Endothelial cell of umbilical vein (primary cell): ENCODE results near the gene PTCD3. TPM values are rescaled to one million over a fixed set of nuclear protein-coding genes. Genes with fewer than 3 reads are reported as not detected.

Source experiments
- BruUV-seq: library from RNA; stranded (reverse); fragments of 400-500 nt; replicated peaks from 2 replicates; lab custom pipeline; 2021; lab: Mats Ljungman, UMichigan
- CTCF ChIA-PET: fragments of 300-600, 350-600 bp; sonication (Branson Sonifier 250); formaldehyde crosslinking; loops from one replicate; lab custom pipeline; 2021; ENCODE audit warnings: antibody characterized with exemption, inconsistent platforms; lab: Charles Lee
- POLR2A ChIA-PET: fragments of 300-600, 350-600 bp; sonication (Branson Sonifier 250); formaldehyde crosslinking; loops from one replicate; lab custom pipeline; 2021; ENCODE audit warnings: antibody characterized with exemption, inconsistent platforms; lab: Charles Lee
- DNase-seq: peaks from one replicate; pipeline ENCODE4 v3.0.0-alpha.2; 2011; ENCODE audit warnings: low read depth, low spot score
- FAIRE-seq: peaks from 2 replicates; lab custom pipeline; 2011; peaks lifted over from hg19 to GRCh38; lab: Jason Lieb, UNC
- H2AFZ ChIP-seq: 2 replicates; pipeline ENCODE4 v1.6.0; 2012; ENCODE audit warnings: low read depth, low read length, control low read depth, inconsistent platforms
- H3K27ac ChIP-seq: 2 replicates; pipeline ENCODE4 v1.5.1; 2011; ENCODE audit warnings: low read depth, mild to moderate bottlenecking, control low read depth, low read length, moderate library complexity; ENCODE audit not compliant: insufficient read depth
- H3K27me3 ChIP-seq, 2 experiments: 2 replicates each; pipeline versions ENCODE4 v1.6.0 to v1.6.1; 2011; ENCODE audit warnings: low read length in 2 of 2, mixed read lengths in 1 of 2; ENCODE audit not compliant: control insufficient read depth in 2 of 2, insufficient read depth in 2 of 2
- H3K36me3 ChIP-seq, 2 experiments: 2 replicates in 1 of 2; 3 replicates in 1 of 2; pipeline ENCODE4 v1.5.1; 2011; ENCODE audit warnings: low read length in 2 of 2, mild to moderate bottlenecking in 1 of 2, moderate library complexity in 1 of 2; ENCODE audit not compliant: control insufficient read depth in 2 of 2, insufficient read depth in 2 of 2; ENCODE audit errors: extremely low read depth in 1 of 2
- H3K4me1 ChIP-seq: 3 replicates; pipeline ENCODE4 v1.5.1; 2011; ENCODE audit warnings: mild to moderate bottlenecking, low read length; ENCODE audit not compliant: control insufficient read depth, insufficient read depth; ENCODE audit errors: extremely low read depth
- H3K4me2 ChIP-seq: 2 replicates; pipeline ENCODE4 v1.6.1; 2011; ENCODE audit warnings: low read length, control low read depth, mixed read lengths; ENCODE audit not compliant: insufficient read depth
- H3K4me3 ChIP-seq, 3 experiments: fragments of 200-600 bp in 1 of 3; sonication (generic), shearing (Covaris generic) in 1 of 3; replicated peaks in 1 of 3; 2 replicates each; pipeline ENCODE4 v1.5.1; 2011 to 2016; ENCODE audit warnings: control low read depth in 3 of 3, low read length in 3 of 3, mild to moderate bottlenecking in 2 of 3, inconsistent platforms in 1 of 3, low read depth in 1 of 3, moderate library complexity in 1 of 3; ENCODE audit not compliant: insufficient read depth in 1 of 3
- H3K79me2 ChIP-seq: 2 replicates; pipeline ENCODE4 v1.6.0; 2012; ENCODE audit warnings: low read length, inconsistent platforms; ENCODE audit not compliant: control insufficient read depth, insufficient read depth
- H3K9ac ChIP-seq: replicated peaks from 2 replicates; pipeline ENCODE3; 2011; ENCODE audit warnings: low read length, control low read depth; ENCODE audit not compliant: insufficient read depth; ENCODE audit errors: extremely low read depth
- H3K9me1 ChIP-seq: replicated peaks from 3 replicates; pipeline ENCODE4 v1.6.0; 2011; ENCODE audit warnings: mild to moderate bottlenecking, low read length; ENCODE audit not compliant: control insufficient read depth, insufficient read depth; ENCODE audit errors: extremely low read depth
- H3K9me3 ChIP-seq: replicated peaks from 2 replicates; pipeline ENCODE4 v1.5.1; 2012; ENCODE audit warnings: low read length, inconsistent platforms; ENCODE audit not compliant: control insufficient read depth, insufficient read depth
- H4K20me1 ChIP-seq: replicated peaks from 2 replicates; pipeline ENCODE3; 2011; ENCODE audit warnings: mild to moderate bottlenecking, low read length; ENCODE audit not compliant: control insufficient read depth, insufficient read depth; ENCODE audit errors: extremely low read depth
- CTCF ChIP-seq, 2 donors: IDR thresholded peaks; 1 replicate in 1 of 2; 2 replicates in 1 of 2; pipeline ENCODE4 v1.5.1; 2011; ENCODE audit warnings: low read length in 2 of 2, mild to moderate bottlenecking in 2 of 2, moderate library complexity in 2 of 2, control low read depth in 1 of 2, inconsistent platforms in 1 of 2, low read depth in 1 of 2; ENCODE audit not compliant: insufficient read depth in 1 of 2; ENCODE audit errors: extremely low read depth in 1 of 2
- EZH2 ChIP-seq: IDR thresholded peaks from 2 replicates; pipeline ENCODE4 v1.6.1; 2012; ENCODE audit warnings: borderline replicate concordance, low read depth, mild to moderate bottlenecking, moderate library complexity, low read length, inconsistent platforms; ENCODE audit not compliant: severe bottlenecking
- FOS ChIP-seq: IDR thresholded peaks from 2 replicates; pipeline ENCODE4 v1.6.1; 2011; ENCODE audit warnings: mild to moderate bottlenecking, low read length, moderate library complexity, borderline replicate concordance; ENCODE audit not compliant: insufficient read depth
- GATA2 ChIP-seq: IDR thresholded peaks from 2 replicates; pipeline ENCODE4 v1.7.0; 2011; ENCODE audit warnings: low read depth, mild to moderate bottlenecking, moderate library complexity, mixed read lengths, low read length; ENCODE audit not compliant: insufficient read length, insufficient read depth
- JUN ChIP-seq: IDR thresholded peaks from 2 replicates; pipeline ENCODE4 v1.6.1; 2011; ENCODE audit warnings: borderline replicate concordance, low read depth; ENCODE audit not compliant: insufficient read length, insufficient read depth
- MAX ChIP-seq: IDR thresholded peaks from 2 replicates; pipeline ENCODE4 v1.6.1; 2011; ENCODE audit not compliant: insufficient read depth, insufficient read length
- MYC ChIP-seq: IDR thresholded peaks from one replicate; pipeline ENCODE4 v1.6.1; 2011; ENCODE audit warnings: mild to moderate bottlenecking, low read depth, low read length
- POLR2A ChIP-seq: IDR thresholded peaks from 2 replicates; pipeline ENCODE4 v1.6.1; 2012; ENCODE audit warnings: low read depth, mild to moderate bottlenecking, control low read depth, low read length
- POLR2AphosphoS5 ChIP-seq: IDR thresholded peaks from 2 replicates; pipeline ENCODE4 v1.6.1; 2012; ENCODE audit warnings: low read depth, mild to moderate bottlenecking, control low read depth, low read length, moderate library complexity; ENCODE audit not compliant: insufficient read depth
- dilution Hi-C: fragments of 300-500 bp; cut with MboI; formaldehyde crosslinking; loops from one replicate; pipeline ENCODE4 v1.15.0; 2019; ENCODE audit warnings: low sequenced_read_pairs; ENCODE audit not compliant: extremely low pct_ligation_motif_present
- intact Hi-C: fragments of 100-400 bp; cut with micrococcal nuclease; formaldehyde crosslinking; loops from one replicate; pipeline ENCODE4 v1.10.0; 2022
- polyA plus RNA-seq, 4 experiments: library from polyadenylated mRNA; depleted of rRNA in 3 of 4; stranded (reverse) in 3 of 4; unstranded in 1 of 4; fragments of >200 nt; gene quantifications; 2 replicates each; pipeline versions ENCODE4 v1.2.1 to v1.2.3, GENCODE V29; 2011 to 2012; ENCODE audit warnings: missing spikeins in 1 of 4
- total RNA-seq: library from RNA; stranded (reverse); gene quantifications from 2 replicates; pipeline ENCODE4 v1.2.3, GENCODE V29; 2021

Gene PTCD3
- total and polyA plus RNA-seq, 2 donors (not counting 3 experiments of a cell fraction or from before 2014, with no cell fraction given), result 30.4 to 96.0 TPM

GRCh38 chr2:86087936-86088850 lies 17.8 kb upstream of the PTCD3 start:
- no peak overlapping the region for H3K27ac ChIP-seq
- H3K27me3 ChIP-seq, result no peaks in the 10 kb centered on the region
- no peak overlapping the region for H3K4me2 ChIP-seq
- peaks cover 23 to 33% of the 10 kb centered on the region in 2 experiments for H3K36me3 ChIP-seq
- intact Hi-C loops (no loop called here), dilution Hi-C loops (no loop called here)
- H3K9me3 ChIP-seq, result no peaks in the 10 kb centered on the region
- H3K4me3 ChIP-seq, result no peak overlapping the region
- FAIRE-seq (peak; percentile 21), DNase-seq (no peak)
- BruUV-seq, result no TSS peak
- H3K4me1 ChIP-seq, result no peaks in the 10 kb centered on the region
- H3K79me2 ChIP-seq, result no peaks in the 10 kb centered on the region
- no peaks in the 10 kb centered on the region for H4K20me1 ChIP-seq
- no peaks in the 10 kb centered on the region for H3K9me1 ChIP-seq
- POLR2A ChIA-PET, result no interaction called here
- TF ChIP-seq CTCF (IDR thresholded peaks at IDR 0.05; ENCODE audit: extremely low read depth in 1 of 2, insufficient read depth in 1 of 2, low read depth in 1 of 2, low read length in 2 of 2) (peak; percentile 37 to 38), GATA2 (no peak), POLR2A (no peak)
- no peak overlapping the region for H3K9ac ChIP-seq
- H2AFZ ChIP-seq, result no peak overlapping the region
- CTCF ChIA-PET, result interaction anchor here (0.5 to 2.4 kb wide), 5 partner anchors 9 to 908 kb away, joined by 3 to 16 read pairs (median 3); partner anchors contain the start of genes POLR1A and PTCD3

- H3K27me3 ChIP-seq, result no peaks in the 10 kb centered on the region
- no peaks in the 10 kb centered on the region for H3K9me1 ChIP-seq
- no peak overlapping the region for H3K4me2 ChIP-seq
- intact Hi-C loops (no loop called here), dilution Hi-C loops (no loop called here)
- H3K4me1 ChIP-seq, result peaks cover 2% of the 10 kb centered on the region
- no TSS peak for BruUV-seq
- no peak for TF ChIP-seq MYC
- no peak for TF ChIP-seq FOS
- no peak for TF ChIP-seq EZH2
- no peak for TF ChIP-seq MAX
- TF ChIP-seq GATA2, result no peak
- TF ChIP-seq POLR2AphosphoS5, result no peak
- TF ChIP-seq POLR2A, result no peak
- no peak for TF ChIP-seq JUN
- no peak for TF ChIP-seq CTCF (IDR thresholded peaks at IDR 0.05; ENCODE audit: extremely low read depth in 1 of 2, insufficient read depth in 1 of 2, low read depth in 1 of 2, low read length in 2 of 2)
- no peak overlapping the region for H3K27ac ChIP-seq
- DNase-seq, result no peak
- POLR2A ChIA-PET, result no interaction called here
- CTCF ChIA-PET, result no interaction called here
- H3K79me2 ChIP-seq, result peaks cover 28% of the 10 kb centered on the region
- no peak overlapping the region for H3K9ac ChIP-seq
- H3K9me3 ChIP-seq, result no peaks in the 10 kb centered on the region
- peaks cover 22 to 35% of the 10 kb centered on the region in 2 experiments for H3K36me3 ChIP-seq
- no peak for FAIRE-seq
- no peaks in the 10 kb centered on the region for H4K20me1 ChIP-seq
- no peak overlapping the region for H3K4me3 ChIP-seq
- no peak overlapping the region for H2AFZ ChIP-seq
Observed at GRCh38 chr2:86094229-86094628, 11.8 kb upstream of the PTCD3 start.
